Caki2 (cell line): ENCODE measurements around the gene CX3CL1. TPM values are rescaled to one million over a fixed set of nuclear protein-coding genes. Genes with fewer than 3 reads are reported as not detected.
A peak's percentile ranks its signal among the peaks of the same experiment; 100 is the strongest.
"Not testable (repeated sequence)": the region's sequence is repeated elsewhere in the genome, so short reads cannot be mapped to it uniquely, and the experiment has no call there.

Experiments used
- DNase-seq: peaks from one replicate; pipeline ENCODE4 v3.0.0-alpha.2; 2015; ENCODE audit warnings: low read depth
- in situ Hi-C: cut with HindIII; loops from 2 replicates; pipeline ENCODE4 v1.10.0; 2016; ENCODE audit warnings: low sequenced_read_pairs, low pct_unique_long_range_greater_than_20kb, mixed read lengths
- total RNA-seq: library from RNA; depleted of rRNA; stranded (reverse); fragments of >200 nt; shearing (Covaris generic); gene quantifications from 2 replicates; pipeline ENCODE4 v1.2.3, GENCODE V29; 2014; ENCODE audit warnings: low replicate concordance

CX3CL1 gene
- total RNA-seq, 1 experiment from 2014 or later = 59.5 TPM

GRCh38 chr16:57354311-57354710, 18.0 kb upstream of the CX3CL1 start:
- in situ Hi-C loops = no loop called here

GRCh38 chr16:57355898-57356414, 16.3 kb upstream of the CX3CL1 start:
- no peak for DNase-seq
- in situ Hi-C loops = no loop called here

More at GRCh38 chr16:57354311-57354710, 18.0 kb upstream of the CX3CL1 start:
- no peak for DNase-seq

- in situ Hi-C loops = no loop called here
- DNase-seq = no peak
These were observed 15.7 kb upstream of the CX3CL1 start for GRCh38 chr16:57356547-57356946.

- in situ Hi-C loops = no loop called here
- DNase-seq = no peak
These were observed 14.8 kb upstream of the CX3CL1 start for GRCh38 chr16:57357330-57358085.

- DNase-seq = no peak
- in situ Hi-C loops = no loop called here
These were observed 14.2 kb upstream of the CX3CL1 start for GRCh38 chr16:57358086-57358420.

- in situ Hi-C loops = no loop called here
- no peak for DNase-seq
These were observed 13.7 kb upstream of the CX3CL1 start, which contains the start of gene CCL22 for GRCh38 chr16:57358527-57359095. Gene CCL22, plus strand, starts transcription at chr16:57358783. Its CDS starts 34 bp downstream, at chr16:57358817.

- in situ Hi-C loops = no loop called here
- no peak for DNase-seq
These were observed 11.9 kb upstream of the CX3CL1 start for GRCh38 chr16:57360321-57360935.

- no peak for DNase-seq
- in situ Hi-C loops = no loop called here
These were observed 10.9 kb upstream of the CX3CL1 start for GRCh38 chr16:57361404-57361803.

GRCh38 chr16:57364143-57364542, 8.1 kb upstream of the CX3CL1 start:
- in situ Hi-C loops = no loop called here
- DNase-seq = no peak

GRCh38 chr16:57366544-57367040, 5.7 kb upstream of the CX3CL1 start:
- in situ Hi-C loops = no loop called here
- no peak for DNase-seq

- in situ Hi-C loops = no loop called here
- DNase-seq = no peak
These were observed 5.1 kb upstream of the CX3CL1 start for GRCh38 chr16:57367116-57367752.

GRCh38 chr16:57371494-57372371, 557 bp upstream of the CX3CL1 start:
- in situ Hi-C loops = no loop called here
- no peak for DNase-seq

- in situ Hi-C loops = no loop called here
- no peak for DNase-seq
These were observed 1.0 kb downstream of the CX3CL1 start for GRCh38 chr16:57373117-57373947.

- DNase-seq = peak; percentile 48
- in situ Hi-C loops = no loop called here
These were observed 1.8 kb downstream of the CX3CL1 start for GRCh38 chr16:57374067-57374534.

GRCh38 chr16:57374925-57375465, 2.7 kb downstream of the CX3CL1 start:
- in situ Hi-C loops = not testable (repeated sequence)

GRCh38 chr16:57376313-57376818, 4.1 kb downstream of the CX3CL1 start:
- DNase-seq = no peak
- in situ Hi-C loops = no loop called here

More at GRCh38 chr16:57374925-57375465, 2.7 kb downstream of the CX3CL1 start:
- DNase-seq = not testable (repeated sequence)
